Measurements from ENCODE around the gene LST1. TPM values are rescaled to one million over a fixed set of nuclear protein-coding genes. Genes with fewer than 3 reads are reported as not detected.
"Not testable (repeated sequence)": the region's sequence is repeated elsewhere in the genome, so short reads cannot be mapped to it uniquely, and the experiment has no call there.

The LST1 gene
- total RNA-seq, 1 experiment from 2014 or later, result not detected

DNA sequence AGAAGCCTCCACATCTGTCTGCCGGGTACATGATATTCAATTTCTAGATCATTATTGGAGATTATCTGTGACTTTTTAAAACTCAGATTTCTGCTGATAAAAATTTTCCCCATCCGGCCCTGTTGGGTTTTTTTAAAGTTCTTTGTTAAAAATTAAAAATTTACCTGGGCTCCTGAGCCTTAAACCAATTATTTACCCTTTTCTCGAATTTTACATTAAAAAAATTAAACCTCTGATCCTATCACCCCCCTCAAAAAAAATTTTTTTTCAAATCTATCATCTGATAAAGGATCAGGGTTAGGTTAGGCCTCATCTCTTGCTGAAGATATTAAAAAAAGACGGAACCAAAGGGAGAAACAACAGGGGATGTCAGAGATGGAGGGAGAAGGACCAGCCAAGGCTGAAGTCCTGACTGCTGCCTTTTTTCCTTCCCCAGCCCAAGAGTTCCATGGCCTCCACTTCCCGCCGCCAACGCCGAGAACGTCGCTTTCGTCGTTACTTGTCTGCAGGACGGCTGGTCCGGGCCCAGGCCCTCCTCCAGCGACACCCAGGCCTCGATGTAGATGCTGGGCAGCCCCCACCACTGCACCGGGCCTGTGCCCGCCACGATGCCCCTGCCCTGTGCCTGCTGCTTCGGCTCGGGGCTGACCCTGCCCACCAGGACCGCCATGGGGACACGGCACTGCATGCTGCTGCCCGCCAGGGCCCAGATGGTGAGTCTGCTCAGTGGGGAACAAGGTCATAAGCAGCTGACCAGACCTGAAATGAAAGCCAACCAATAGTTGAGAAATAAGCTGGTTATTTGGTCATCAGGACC lies 38.1 kb upstream of the LST1 start:
- Histone ChIP-seq H3K9ac (ENCODE audit: low read length) (peak overlapping the region; percentile 97), H3F3A (ENCODE audit: low read length, unreplicated experiment) (no peaks in the 10 kb centered on the region), H3K9me3 (ENCODE audit: low read length) (no peaks in the 10 kb centered on the region), H3K9me2 (replicated peaks; ENCODE audit: low read length) (no peaks in the 10 kb centered on the region), H3K36me3 (ENCODE audit: low read depth, low read length) (peaks cover 8% of the 10 kb centered on the region; the same call in 1 of the 2 replicates), H3K4me2 (ENCODE audit: low read length) (peak overlapping the region; percentile 96), H3K79me2 (ENCODE audit: low read length) (peaks cover 28% of the 10 kb centered on the region), H3K4me1 (ENCODE audit: insufficient read depth, low read length) (peaks cover 18% of the 10 kb centered on the region), H3K4me3 (ENCODE audit: low read length) (peak overlapping the region; percentile 76), H3K27me3 (ENCODE audit: low read length) (no peaks in the 10 kb centered on the region), H3K27ac (ENCODE audit: low read length) (peak overlapping the region; percentile 41), H4K20me1 (ENCODE audit: low read length) (no peaks in the 10 kb centered on the region), H2AFZ (ENCODE audit: low read length) (peak overlapping the region; percentile 54)
- TF ChIP-seq EZH2 (IDR thresholded peaks at IDR 0.05; ENCODE audit: low read length, unreplicated experiment), result no peak
- ATAC-seq, result no peak
- intact Hi-C loops (cut with micrococcal nuclease), result loop anchor here (5.0 kb wide), 1 partner anchor 119 kb away; the partner anchor contains the start of genes CSNK2B and LY6G5B
- TSS peak; percentile 58 for BruUV-seq (replicated peaks)
- no peak for DNase-seq
- POLR2A ChIA-PET (ENCODE audit: unreplicated experiment), result interaction anchor here (0.6 to 0.7 kb wide), 2 partner anchors 85 to 1426 kb away, joined by 3 read pairs; no protein-coding TSS in a partner anchor
- CTCF ChIA-PET, result interaction anchor here (0.6 to 2.1 kb wide), 4 partner anchors 50 to 279 kb away, joined by 3 to 9 read pairs (median 4); no protein-coding TSS in a partner anchor

- H3K4me1 ChIP-seq (ENCODE audit: insufficient read depth, low read length), result peaks cover 14% of the 10 kb centered on the region
- BruUV-seq (replicated peaks), result no TSS peak
- peak overlapping the region; percentile 54 for H2AFZ ChIP-seq (ENCODE audit: low read length)
- no peaks in the 10 kb centered on the region for H4K20me1 ChIP-seq (ENCODE audit: low read length)
- no peaks in the 10 kb centered on the region for H3F3A ChIP-seq (ENCODE audit: low read length, unreplicated experiment)
- H3K4me3 ChIP-seq (ENCODE audit: low read length), result peak overlapping the region; percentile 76
- intact Hi-C loops (cut with micrococcal nuclease), result loop anchor here (5.0 kb wide), 1 partner anchor 119 kb away; the partner anchor contains the start of genes CSNK2B and LY6G5B
- H3K79me2 ChIP-seq (ENCODE audit: low read length), result peaks cover 23% of the 10 kb centered on the region
- H3K9me2 ChIP-seq (replicated peaks; ENCODE audit: low read length), result no peaks in the 10 kb centered on the region
- peak overlapping the region; percentile 97 for H3K9ac ChIP-seq (ENCODE audit: low read length)
- no peaks in the 10 kb centered on the region for H3K27me3 ChIP-seq (ENCODE audit: low read length)
- H3K27ac ChIP-seq (ENCODE audit: low read length), result no peak overlapping the region
- H3K4me2 ChIP-seq (ENCODE audit: low read length), result peak overlapping the region; percentile 96
- H3K9me3 ChIP-seq (ENCODE audit: low read length), result no peaks in the 10 kb centered on the region
- DNase-seq, result no peak
- ChIA-PET CTCF (interaction anchor here (0.9 kb wide), 1 partner anchor 50 kb away, joined by 5 read pairs; no protein-coding TSS in a partner anchor), POLR2A (ENCODE audit: unreplicated experiment) (no interaction called here)
- TF ChIP-seq EZH2phosphoT487 (IDR thresholded peaks at IDR 0.05; ENCODE audit: borderline replicate concordance, low read length), result no peak
- peaks cover 13% of the 10 kb centered on the region for H3K36me3 ChIP-seq (ENCODE audit: low read depth, low read length)
- no peak for ATAC-seq
Measured at GRCh38 chr6:31548544-31548873, 37.6 kb upstream of the LST1 start.

- H3K27me3 ChIP-seq (ENCODE audit: low read length); H3K4me3 ChIP-seq (ENCODE audit: low read length); H3K9ac ChIP-seq (ENCODE audit: low read length); H3K4me2 ChIP-seq (ENCODE audit: low read length); H2AFZ ChIP-seq (ENCODE audit: low read length); ATAC-seq; H3F3A ChIP-seq (ENCODE audit: low read length, unreplicated experiment); H4K20me1 ChIP-seq (ENCODE audit: low read length); H3K9me2 ChIP-seq (replicated peaks; ENCODE audit: low read length); H3K27ac ChIP-seq (ENCODE audit: low read length); POLR2A ChIA-PET (ENCODE audit: unreplicated experiment); intact Hi-C loops (cut with micrococcal nuclease); H3K9me3 ChIP-seq (ENCODE audit: low read length); BruUV-seq (replicated peaks): not testable (repeated sequence)
- CTCF ChIA-PET, result interaction anchor here (0.6 to 2.4 kb wide), 2 partner anchors 46 to 49 kb away, joined by 9 to 37 read pairs; no protein-coding TSS in a partner anchor
- peak; percentile 52 for TF ChIP-seq CTCF (conservative IDR thresholded peaks at IDR 0.05; ENCODE audit: low read depth, low read length)
- Histone ChIP-seq H3K36me3 (ENCODE audit: low read depth, low read length) (peaks cover 21% of the 10 kb centered on the region), H3K79me2 (ENCODE audit: low read length) (peaks cover 23% of the 10 kb centered on the region), H3K4me1 (ENCODE audit: insufficient read depth, low read length) (peaks cover 14% of the 10 kb centered on the region)
- peak; percentile 53 for DNase-seq
Measured at GRCh38 chr6:31551371-31551770, 34.7 kb upstream of the LST1 start.

Measured in PC-3 (cell line).